SK-N-SH treated with all-trans-retinoic acid at 6 μM for 48 hours (cell line): Measurements from ENCODE around the gene SCAMP3.

ENCODE experiments used
- ARNTL ChIP-seq: fragments of 450-650 bp; formaldehyde crosslinking; IDR thresholded peaks from 2 replicates; pipeline ENCODE4 v1.5.0; 2020; ENCODE audit warnings: low read depth, mild to moderate bottlenecking, moderate library complexity, borderline replicate concordance
- BACH2 ChIP-seq: fragments of 250-450 bp; sonication (Bioruptor Pico); IDR thresholded peaks from 2 replicates; pipeline ENCODE4 v1.9.0; 2021; ENCODE audit warnings: mild to moderate bottlenecking, borderline replicate concordance
- CSDC2 ChIP-seq: fragments of 250-450 bp; sonication (Bioruptor Pico); IDR thresholded peaks from 2 replicates; pipeline ENCODE4 v1.5.0; 2020; ENCODE audit warnings: mild to moderate bottlenecking, moderate library complexity
- ESRRG ChIP-seq: fragments of 250-450 bp; sonication (Bioruptor Pico); IDR thresholded peaks from 2 replicates; pipeline ENCODE4 v1.6.1; 2021; ENCODE audit warnings: mild to moderate bottlenecking
- GLIS3 ChIP-seq: fragments of 250-450 bp; sonication (Bioruptor Pico); IDR thresholded peaks from 2 replicates; pipeline ENCODE4 v1.5.0; 2020; ENCODE audit warnings: mild to moderate bottlenecking, moderate library complexity
- ISL1 ChIP-seq: fragments of 250-450 bp; sonication (Bioruptor Pico); IDR thresholded peaks from 2 replicates; pipeline ENCODE4 v2.1.2; 2022; ENCODE audit warnings: mild to moderate bottlenecking, moderate library complexity
- PPARA ChIP-seq: fragments of 250-450 bp; sonication (Bioruptor Pico); IDR thresholded peaks from 2 replicates; pipeline ENCODE4 v1.5.0; 2020; ENCODE audit warnings: mild to moderate bottlenecking, borderline replicate concordance
- RARB ChIP-seq: fragments of 250-450 bp; sonication (Bioruptor Pico); IDR thresholded peaks from 2 replicates; pipeline ENCODE4 v1.8.0; 2021; ENCODE audit warnings: mild to moderate bottlenecking, moderate library complexity
- TOX ChIP-seq: fragments of 250-450 bp; sonication (Bioruptor Pico); IDR thresholded peaks from 2 replicates; pipeline ENCODE4 v1.8.0; 2021; ENCODE audit warnings: mild to moderate bottlenecking, moderate library complexity, borderline replicate concordance
- ZFP3 ChIP-seq: fragments of 250-450 bp; sonication (Bioruptor Pico); IDR thresholded peaks from 2 replicates; pipeline ENCODE4 v1.5.0; 2020; ENCODE audit warnings: mild to moderate bottlenecking, moderate library complexity
- ZFP30 ChIP-seq: fragments of 450-650 bp; formaldehyde crosslinking; IDR thresholded peaks from 2 replicates; pipeline ENCODE4 v1.5.0; 2022; ENCODE audit warnings: mild to moderate bottlenecking, moderate library complexity
- TF ChIP-seq, protein P1 (sequence below): fragments of 250-450 bp; sonication (Bioruptor Pico); IDR thresholded peaks from 2 replicates; pipeline ENCODE4 v1.8.0; 2020; ENCODE audit warnings: mild to moderate bottlenecking, moderate library complexity, borderline replicate concordance
- TF ChIP-seq, protein P2 (sequence below): fragments of 250-450 bp; sonication (Bioruptor Pico); IDR thresholded peaks from 2 replicates; pipeline ENCODE4 v1.5.0; 2020; ENCODE audit warnings: mild to moderate bottlenecking, moderate library complexity
- TF ChIP-seq, protein P3 (sequence below): fragments of 250-450 bp; sonication (Bioruptor Pico); IDR thresholded peaks from 2 replicates; pipeline ENCODE4 v1.5.1; 2020; ENCODE audit warnings: low read depth, mild to moderate bottlenecking, moderate library complexity

DNA sequence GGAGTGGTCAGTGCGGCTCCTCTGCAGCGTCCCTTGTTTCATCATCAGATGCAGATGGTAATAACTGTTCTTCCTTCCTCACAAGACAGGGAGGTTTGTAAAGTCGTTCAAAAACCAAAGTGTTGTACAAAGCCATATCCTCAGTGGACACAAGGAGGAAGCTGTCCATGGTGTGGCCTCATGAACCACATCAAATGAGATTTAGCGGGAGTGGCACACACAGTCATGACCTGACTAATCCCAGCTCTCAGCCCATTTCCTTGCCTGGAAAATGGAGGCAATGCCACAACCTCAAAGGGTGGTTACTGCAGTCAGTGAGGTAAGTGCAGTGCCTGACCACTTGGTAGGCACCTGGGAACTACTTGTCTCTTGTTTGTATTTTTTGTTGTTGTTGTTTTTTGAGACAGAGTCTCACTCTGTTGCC, 20.3 kb downstream of the SCAMP3 start:
- TF ChIP-seq TOX (CRISPR knock-in tag) (no peak), ZFP3 (no peak), ESRRG (no peak), RARB (CRISPR knock-in tag) (no peak), ARNTL (CRISPR knock-in tag) (no peak), BACH2 (CRISPR knock-in tag) (no peak), GLIS3 (no peak), ZFP30 (CRISPR knock-in tag) (no peak), CSDC2 (no peak), PPARA (CRISPR knock-in tag) (no peak), ISL1 (no peak)
- TF ChIP-seq, protein P1, sequence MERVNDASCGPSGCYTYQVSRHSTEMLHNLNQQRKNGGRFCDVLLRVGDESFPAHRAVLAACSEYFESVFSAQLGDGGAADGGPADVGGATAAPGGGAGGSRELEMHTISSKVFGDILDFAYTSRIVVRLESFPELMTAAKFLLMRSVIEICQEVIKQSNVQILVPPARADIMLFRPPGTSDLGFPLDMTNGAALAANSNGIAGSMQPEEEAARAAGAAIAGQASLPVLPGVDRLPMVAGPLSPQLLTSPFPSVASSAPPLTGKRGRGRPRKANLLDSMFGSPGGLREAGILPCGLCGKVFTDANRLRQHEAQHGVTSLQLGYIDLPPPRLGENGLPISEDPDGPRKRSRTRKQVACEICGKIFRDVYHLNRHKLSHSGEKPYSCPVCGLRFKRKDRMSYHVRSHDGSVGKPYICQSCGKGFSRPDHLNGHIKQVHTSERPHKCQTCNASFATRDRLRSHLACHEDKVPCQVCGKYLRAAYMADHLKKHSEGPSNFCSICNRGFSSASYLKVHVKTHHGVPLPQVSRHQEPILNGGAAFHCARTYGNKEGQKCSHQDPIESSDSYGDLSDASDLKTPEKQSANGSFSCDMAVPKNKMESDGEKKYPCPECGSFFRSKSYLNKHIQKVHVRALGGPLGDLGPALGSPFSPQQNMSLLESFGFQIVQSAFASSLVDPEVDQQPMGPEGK (CRISPR knock-in tag): no peak
- TF ChIP-seq, protein P2, sequence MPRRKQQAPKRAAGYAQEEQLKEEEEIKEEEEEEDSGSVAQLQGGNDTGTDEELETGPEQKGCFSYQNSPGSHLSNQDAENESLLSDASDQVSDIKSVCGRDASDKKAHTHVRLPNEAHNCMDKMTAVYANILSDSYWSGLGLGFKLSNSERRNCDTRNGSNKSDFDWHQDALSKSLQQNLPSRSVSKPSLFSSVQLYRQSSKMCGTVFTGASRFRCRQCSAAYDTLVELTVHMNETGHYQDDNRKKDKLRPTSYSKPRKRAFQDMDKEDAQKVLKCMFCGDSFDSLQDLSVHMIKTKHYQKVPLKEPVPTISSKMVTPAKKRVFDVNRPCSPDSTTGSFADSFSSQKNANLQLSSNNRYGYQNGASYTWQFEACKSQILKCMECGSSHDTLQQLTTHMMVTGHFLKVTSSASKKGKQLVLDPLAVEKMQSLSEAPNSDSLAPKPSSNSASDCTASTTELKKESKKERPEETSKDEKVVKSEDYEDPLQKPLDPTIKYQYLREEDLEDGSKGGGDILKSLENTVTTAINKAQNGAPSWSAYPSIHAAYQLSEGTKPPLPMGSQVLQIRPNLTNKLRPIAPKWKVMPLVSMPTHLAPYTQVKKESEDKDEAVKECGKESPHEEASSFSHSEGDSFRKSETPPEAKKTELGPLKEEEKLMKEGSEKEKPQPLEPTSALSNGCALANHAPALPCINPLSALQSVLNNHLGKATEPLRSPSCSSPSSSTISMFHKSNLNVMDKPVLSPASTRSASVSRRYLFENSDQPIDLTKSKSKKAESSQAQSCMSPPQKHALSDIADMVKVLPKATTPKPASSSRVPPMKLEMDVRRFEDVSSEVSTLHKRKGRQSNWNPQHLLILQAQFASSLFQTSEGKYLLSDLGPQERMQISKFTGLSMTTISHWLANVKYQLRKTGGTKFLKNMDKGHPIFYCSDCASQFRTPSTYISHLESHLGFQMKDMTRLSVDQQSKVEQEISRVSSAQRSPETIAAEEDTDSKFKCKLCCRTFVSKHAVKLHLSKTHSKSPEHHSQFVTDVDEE (CRISPR knock-in tag): no peak
- TF ChIP-seq, protein P3, sequence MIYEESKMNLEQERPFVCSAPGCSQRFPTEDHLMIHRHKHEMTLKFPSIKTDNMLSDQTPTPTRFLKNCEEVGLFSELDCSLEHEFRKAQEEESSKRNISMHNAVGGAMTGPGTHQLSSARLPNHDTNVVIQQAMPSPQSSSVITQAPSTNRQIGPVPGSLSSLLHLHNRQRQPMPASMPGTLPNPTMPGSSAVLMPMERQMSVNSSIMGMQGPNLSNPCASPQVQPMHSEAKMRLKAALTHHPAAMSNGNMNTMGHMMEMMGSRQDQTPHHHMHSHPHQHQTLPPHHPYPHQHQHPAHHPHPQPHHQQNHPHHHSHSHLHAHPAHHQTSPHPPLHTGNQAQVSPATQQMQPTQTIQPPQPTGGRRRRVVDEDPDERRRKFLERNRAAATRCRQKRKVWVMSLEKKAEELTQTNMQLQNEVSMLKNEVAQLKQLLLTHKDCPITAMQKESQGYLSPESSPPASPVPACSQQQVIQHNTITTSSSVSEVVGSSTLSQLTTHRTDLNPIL (CRISPR knock-in tag): no peak
